A549 treated with GW870086 at 1 μM for 4 hours (cell line): ENCODE results near the gene DBI. TPM values are rescaled to one million over a fixed set of nuclear protein-coding genes. Genes with fewer than 3 reads are reported as not detected.

ENCODE experiments used
- total RNA-seq: library from RNA; stranded (reverse); fragments of 200-300 nt; extraction: Qiagen RNA extraction; gene quantifications from 5 replicates; pipeline ENCODE4 v1.2.3, GENCODE V29; 2022; ENCODE audit warnings: low read depth

Gene DBI
- total RNA-seq = 402 to 526 TPM (median 404 TPM) in 5 replicates

DNA sequence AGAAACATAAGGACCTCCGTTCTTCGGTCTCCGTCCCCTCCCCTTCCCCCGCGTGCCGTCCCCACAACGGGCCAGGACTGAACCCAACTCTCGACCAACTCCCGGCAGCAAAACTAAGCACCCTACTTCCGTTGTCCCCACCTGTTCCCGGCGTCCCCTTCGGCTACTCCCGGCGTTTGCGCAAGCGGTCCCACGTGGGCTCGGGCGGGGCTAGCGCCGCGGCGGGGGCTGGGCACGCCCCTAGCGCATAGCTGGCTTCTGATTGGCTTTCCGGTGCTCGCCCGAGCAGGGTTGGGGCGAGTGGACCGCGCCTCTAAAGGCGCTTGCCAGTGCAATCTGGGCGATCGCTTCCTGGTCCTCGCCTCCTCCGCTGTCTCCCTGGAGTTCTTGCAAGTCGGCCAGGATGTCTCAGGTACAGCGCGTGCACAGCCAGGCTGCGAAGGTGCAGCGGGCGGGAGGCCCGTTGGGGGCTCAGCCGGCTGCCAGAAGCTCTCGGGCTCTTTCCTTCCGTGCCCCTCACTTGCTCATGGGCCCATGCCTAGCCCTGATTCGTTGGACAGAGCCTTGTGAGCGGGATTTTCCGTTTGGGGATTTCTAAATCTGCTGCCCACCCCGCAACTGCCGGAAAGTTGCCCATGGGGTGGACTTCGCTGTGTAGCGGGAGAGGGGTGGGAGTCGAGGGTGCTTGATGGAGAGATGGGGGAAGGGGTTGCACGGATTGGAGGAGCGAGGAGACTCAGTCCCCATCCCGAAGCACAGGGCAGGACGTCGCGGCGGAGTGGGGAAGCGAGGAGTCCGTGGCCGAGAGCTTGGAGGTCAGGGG lies at the start of gene DBI, which contains the start of gene C2orf76:
DBI (plus strand) TSS at position 329 of the 823 bp plus-strand sequence; CDS start at position 404, 75 bp downstream.
C2orf76 (minus strand) TSS at position 186 of the 823 bp plus-strand sequence. CDS start 26,875 bp downstream, outside the sequence.

Other genes starting within 250 kb of the DBI start
- gene C1QL2, start 208.2 kb upstream of the DBI start, total RNA-seq = 0.18 to 0.57 TPM (median 0.34 TPM) in 5 replicates
- gene STEAP3, start 143.1 kb upstream of the DBI start, total RNA-seq = 52.3 to 66.5 TPM (median 62.4 TPM) in 5 replicates
- gene C2orf76, start 143 bp upstream of the DBI start, total RNA-seq = 10.5 to 12.7 TPM (median 12.6 TPM) in 5 replicates
- gene TMEM37, start 64.9 kb downstream of the DBI start, total RNA-seq = 0.98 to 1.9 TPM (median 1.6 TPM) in 5 replicates
- not detected in 5 replicates for gene SCTR, start 157.5 kb downstream of the DBI start, total RNA-seq
- 0.09 to 0.38 TPM (median 0.26 TPM) in 4 of 5 replicates, not detected in the other for gene CFAP221, start 177.5 kb downstream of the DBI start, total RNA-seq